ENCODE data around the gene UCKL1.

UCKL1 gene

DNA sequence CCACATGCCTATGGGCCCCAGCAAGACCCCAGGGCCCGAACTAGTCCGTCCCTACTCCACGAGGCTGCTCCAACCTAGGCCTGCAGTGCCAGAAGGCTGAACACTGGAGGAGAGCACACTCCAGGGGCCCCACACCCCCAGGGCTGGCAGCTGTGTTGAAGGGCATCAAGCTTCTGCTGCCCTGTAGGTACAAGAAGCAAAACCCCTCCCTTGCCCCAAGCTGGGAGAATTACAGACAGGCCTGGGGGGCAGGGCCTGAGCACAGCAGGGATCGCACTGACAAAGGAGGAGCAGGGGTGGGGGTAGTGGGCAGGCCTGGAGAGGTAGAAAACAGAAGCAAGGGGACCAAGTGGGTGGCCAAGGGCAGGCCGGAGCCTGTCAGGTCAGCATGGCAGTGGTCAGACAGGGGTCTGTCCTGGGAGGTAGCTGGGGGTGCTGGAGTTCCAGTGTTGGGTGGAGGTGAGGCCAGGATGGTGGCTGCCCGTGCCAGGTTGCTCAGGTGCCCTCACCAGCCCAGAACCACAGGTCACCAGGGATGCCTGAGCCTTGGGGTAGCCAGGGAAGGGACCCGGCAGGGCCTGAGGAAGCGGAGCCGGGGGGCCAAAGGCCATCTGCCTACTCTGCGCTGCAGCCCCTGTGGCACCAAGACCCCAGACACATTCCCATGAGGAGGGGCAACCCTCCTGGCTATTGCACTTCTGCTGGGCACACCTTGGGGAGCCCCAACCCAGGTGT, 2.9 kb upstream of the UCKL1 start:
- DNase-seq = no peak

DNA sequence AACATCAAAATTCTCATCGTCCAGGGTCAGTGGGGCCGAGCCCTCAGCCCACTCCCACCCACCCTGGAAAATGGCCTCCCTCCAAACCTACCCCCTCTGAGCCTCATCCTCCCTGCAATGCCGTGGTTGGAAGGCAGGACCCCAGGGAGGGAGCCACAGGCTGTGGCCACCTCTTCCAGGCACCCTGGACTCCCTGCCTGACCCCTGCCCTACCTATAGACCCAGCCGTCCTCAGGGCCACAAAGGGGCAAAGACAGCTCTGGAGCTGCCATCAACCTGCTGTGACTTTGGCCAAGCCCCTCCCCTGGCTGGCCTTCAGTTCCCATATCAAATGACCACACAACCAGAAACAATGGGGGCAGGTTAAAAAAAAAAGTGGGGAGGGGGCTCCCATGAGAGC, 2.3 kb upstream of the UCKL1 start:
- DNase-seq = no peak

DNA sequence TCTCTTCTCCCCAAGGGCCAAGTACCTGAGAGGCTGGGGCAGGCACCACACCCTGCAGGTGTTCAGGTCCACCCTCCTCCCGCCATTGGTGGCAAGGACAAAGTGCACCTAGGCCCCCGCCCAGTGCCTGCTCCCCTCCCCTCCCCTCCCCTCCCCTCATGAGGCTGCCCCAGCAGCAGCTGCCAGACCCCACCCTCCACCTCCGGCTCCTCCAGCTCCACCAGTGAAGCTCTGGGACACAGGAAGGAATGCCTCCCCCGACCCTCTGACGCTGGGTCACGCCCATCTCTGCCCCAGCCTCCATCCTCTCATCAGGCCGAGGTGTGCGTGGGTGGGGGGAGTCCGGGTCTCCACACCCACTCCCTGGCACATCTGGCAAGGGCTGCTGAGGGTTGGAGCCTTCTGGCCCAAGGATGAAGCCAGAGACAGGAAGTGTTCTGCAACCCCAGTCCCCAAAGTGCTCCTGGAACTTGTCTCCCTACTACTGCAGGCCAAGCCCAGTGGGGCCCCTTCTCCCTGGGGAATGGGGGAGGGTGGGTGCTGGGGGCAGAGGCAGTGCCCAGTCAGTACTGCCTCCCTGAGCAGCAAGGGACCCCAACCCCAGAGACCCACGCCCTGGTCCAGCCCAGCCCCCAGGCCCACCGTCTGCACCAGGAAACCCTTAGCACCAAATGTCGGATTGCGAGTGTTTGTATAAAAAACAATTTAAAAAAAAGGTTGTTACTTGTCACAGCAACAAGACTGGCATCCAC, 1.6 kb upstream of the UCKL1 start:
- DNase-seq = peak; percentile 59

DNA sequence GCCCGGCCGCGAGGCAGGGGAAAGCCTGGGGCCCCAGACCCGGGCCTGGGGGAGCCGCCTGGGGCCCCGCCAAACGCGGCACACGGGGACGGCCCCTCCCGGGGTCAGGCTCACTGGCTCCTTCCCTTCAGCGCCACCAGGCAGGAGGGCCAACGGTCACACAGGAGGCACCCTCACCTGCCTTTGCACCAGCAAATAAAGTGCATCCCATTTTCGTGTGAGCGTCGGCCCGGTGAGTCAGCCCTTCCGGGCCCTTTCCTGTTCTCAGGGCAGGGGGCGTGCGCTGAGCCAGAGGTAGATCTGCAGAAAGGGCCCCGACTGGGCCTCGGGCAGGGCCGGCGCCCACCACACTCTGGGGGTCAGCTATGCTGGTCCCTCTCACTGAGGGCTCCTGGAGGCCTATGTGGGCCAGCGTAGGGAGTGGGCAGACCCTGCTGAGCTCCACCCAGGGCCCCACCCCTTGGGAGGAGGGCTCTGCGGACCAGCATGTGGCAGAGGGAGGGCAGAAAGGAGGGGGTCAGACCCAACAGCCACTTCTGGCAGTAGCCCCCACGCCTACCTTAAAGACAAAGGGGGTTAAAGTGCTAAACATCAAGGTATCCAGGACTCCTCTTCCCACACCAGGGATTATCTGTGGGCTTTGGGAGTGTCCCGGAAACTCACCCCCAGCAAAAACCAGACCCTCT, 931 bp upstream of the UCKL1 start:
- DNase-seq = peak; percentile 65

DNA sequence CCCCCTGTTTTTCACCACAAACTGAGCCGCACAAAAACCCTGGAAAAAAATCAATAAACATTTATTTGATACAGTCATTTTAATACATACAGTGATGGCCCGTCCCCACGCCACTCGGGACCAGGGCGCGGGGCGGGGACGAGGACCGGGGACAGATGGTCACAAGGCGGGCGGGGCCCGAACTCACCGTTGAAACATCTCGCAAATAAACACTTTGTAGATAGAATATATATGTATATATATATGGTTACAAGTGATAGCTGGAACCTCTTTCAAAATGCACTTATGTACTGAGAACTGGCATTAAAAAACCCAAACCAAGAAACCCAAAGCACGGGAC, 418 bp upstream of the UCKL1 start:
- DNase-seq = no peak

DNA sequence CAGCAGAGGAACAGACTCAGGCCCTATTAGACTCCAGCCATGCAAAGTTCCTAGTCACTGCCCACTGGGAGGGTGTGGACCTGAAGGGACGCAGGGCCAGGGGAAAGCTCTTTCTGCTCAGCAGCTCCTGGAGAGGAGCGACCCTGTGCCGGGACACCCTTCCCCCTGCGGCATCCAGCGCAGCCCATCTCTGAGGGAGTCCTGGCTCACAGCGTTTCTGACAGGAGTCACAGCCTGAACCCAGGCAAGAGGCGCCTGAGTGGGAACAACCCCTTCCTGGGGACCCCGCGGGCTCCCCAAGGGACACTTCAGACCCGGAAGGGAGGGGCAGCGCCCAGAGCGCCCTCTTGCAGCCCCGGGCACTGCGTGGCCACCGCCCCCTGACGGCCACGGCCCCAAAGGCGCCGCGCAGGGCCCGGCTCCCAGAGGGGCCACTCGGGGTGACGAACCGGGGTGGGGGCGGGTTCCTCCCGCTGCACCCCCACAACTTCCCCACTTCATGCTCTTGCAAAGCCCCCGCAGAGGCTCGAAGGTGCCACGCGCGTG, 862 bp downstream of the UCKL1 start:
- peak; percentile 27 for DNase-seq

DNA sequence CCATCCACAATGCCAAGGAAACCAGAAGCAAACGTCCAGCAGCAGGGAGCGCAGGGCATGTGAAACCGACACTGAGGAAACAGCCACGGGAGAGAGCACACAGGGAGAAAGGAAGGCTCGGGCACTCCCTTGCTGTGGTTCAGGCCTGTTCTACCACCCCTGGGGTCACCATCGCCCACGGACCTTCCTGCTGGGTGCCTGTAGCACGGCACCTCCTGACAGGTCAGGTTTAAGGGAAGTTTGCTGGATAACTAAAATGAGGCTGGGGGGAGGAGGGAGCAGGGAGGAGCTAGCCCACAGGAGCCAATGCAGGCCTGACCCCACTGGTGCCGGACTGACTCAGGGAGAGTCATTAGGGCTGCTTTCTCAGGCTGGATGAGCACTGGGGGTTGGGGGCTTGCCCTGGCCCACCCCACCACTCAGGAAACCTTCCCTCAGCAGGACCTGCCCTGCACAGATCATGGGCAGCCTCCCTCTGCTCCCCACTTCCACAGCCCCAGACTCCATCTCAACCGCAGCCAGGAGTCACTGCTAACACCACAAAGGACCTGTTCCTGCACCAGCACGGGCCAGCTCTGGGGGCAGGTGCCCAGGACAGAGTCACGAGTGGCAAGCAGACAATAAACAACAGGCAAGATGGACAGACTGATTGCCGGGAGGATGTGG, 2.3 kb downstream of the UCKL1 start:
- DNase-seq = no peak

DNA sequence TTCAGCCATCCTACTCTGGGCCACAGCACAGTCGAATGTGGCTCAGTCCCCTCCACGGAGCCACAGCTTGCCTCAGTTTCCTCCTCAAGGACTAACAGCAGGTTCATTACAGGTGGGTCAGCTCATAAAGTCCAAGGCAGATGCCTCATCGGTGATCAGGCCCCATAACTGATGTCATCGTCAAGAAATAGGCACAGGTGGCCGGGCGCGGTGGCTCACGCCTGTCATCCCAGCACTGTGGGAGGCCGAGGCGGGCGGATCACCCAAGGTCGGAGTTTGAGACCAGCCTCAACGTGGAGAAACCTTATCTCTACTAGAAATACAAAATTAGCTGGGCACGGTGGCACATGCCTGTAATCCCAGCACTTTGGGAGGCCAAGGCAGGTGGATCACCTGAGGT, 3.4 kb downstream of the UCKL1 start:
- no peak for DNase-seq

DNA sequence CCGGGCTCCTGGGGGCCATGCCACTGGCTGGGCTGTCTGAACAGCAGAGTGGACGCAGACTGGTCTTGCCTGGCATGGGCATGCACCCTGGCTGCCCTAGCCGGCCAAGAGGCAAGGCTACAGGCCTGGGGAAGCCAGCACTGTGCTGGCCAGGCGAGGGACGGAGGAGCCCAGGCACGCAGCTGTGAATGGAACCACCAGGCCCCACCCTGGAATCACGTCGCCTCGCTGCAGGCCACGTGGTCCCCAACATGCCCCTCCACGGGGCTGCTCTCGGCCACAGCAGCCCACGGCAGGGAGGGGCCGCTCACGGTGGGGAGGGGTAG, 4.0 kb downstream of the UCKL1 start:
- DNase-seq = no peak

DNA sequence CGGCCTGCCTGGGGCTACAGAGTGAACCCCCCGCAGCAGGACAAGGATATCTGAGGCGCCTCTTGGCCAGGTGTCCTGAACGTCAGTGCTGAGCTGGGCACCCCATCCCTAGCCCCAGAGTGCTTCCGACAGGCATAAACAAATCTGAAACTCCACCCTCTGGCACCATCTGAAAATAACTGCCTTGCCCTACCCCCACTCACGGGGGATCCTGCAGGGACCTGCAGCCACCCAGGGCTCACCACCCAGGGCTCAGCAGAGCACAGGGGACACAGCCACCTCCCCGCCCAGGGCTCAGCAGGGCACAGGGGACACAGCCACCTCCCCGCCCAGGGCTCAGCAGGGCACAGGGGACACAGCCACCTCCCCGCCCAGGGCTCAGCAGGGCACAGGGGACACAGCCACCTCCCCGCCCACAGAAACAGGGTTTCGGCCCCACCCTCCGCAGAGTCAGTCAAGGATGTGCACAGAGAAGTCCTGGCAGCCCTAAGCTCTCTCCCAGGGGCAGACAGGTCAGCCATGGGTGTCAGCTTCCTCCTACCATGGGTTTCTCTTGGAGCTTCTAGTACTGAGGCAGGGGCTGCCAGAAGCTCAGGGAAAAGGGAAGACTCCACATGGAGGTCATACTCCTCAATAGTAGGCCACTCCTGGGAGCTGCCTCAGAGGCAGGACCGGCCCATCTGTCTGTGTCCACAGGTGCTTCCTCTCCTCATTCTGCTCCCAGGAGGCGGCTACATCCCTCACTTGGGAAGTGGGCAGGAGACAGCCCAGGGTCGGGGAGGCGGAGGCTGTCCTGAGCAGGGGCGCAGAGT, 4.6 kb downstream of the UCKL1 start:
- DNase-seq = no peak

DNA sequence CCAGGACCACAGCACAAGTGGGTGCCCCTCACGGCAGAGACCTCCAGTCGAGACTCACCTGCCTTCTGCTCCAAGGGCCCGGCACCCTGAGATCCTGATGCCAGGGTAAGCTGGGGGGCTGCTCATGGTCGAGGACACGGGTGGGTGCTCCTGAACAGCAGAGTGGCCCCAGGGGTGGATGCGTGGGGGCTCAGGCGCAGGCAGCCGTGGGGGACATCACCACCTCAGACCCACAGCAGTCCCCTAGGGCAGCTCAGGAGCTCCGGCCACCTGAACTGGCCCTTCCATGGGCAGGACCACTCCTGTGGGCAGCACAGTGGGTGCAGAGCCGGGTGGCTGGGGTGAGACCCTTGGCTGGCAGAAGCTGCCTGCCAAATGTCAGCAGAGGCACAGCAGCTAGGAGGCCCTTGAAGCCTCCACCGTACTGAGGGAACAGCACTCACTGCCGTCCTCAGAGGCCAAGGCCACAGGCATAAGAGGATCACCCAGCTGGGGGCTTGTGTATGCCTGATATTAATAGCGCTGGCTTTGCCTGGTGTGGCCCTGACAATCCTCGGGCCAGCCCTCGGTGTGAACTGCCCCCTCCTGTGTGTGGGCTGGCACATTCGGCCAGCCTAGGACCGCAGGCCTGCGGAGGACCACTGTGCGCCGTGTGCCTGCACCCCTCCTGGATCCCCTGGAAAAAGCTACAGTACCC, 5.4 kb downstream of the UCKL1 start:
- DNase-seq = no peak

DNA sequence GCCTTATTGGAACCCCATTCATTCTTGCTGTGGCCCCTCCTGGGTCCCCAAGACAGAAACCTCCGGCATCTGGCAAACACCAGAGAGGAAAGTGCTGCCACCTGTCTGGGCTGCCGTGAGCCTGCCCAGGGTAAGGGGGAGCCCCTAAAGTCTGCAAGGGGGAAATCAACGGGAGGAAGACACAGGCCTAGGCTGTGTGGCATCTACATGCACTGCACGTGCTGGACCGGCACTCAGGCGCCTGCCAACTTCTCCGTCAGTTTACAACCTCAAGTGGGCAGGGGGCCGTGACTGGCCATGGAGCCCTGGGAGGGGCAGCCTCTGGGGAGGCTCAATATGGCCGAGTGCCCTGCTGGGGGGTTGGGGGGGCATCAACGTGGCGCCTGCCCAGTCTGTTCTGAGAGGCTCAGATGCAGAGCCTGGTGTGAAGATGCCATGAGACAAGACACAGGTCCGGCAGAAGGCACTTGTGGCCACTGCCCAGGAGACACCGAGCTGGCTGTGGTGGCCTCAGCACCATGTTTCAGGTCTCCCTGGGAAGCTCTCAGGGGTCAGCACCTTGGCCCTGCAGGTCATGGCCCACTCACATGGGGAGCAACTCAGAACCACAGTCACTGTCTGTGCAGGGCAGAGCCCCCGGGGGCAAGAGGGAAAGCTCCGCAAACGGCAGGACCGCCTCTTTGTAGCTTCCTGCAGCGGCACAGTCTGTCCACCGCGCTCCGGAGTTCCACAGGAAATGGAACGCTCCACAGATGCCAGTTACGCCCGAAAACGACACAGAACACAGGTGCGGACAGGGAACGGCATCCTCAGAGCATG, 8.4 kb downstream of the UCKL1 start:
- DNase-seq = no peak

DNA sequence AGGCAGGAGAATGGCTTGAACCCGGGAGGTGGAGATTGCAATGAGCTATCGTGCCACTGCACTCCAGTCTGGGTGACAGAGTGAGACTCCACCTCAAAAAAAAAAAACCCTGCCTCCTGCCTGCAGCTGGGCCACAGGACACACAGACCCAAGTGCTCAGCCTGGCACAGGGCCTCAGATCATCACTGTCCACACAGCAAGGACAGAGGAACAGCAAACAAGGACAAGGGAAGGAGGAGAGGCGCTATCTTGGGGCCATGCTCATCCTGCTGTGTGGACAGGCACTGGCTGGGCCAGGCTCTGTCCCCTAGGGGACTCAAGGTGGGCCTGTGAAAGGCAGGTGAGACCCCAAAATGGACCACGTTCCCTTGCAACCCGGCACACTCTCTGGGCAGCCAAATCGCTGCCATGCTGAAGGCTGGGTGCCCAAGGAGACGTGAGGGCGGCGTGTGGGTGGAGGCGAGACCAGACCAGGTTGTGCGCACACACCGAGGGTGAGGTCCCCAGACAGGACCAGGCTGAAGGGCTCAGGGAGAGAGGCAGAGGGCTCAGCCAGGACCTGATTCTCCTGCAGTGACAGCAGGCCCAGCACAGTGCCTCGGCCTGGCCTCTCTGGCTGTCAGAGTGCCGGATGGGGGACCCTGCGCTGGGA, 9.1 kb downstream of the UCKL1 start:
- DNase-seq = no peak

DNA sequence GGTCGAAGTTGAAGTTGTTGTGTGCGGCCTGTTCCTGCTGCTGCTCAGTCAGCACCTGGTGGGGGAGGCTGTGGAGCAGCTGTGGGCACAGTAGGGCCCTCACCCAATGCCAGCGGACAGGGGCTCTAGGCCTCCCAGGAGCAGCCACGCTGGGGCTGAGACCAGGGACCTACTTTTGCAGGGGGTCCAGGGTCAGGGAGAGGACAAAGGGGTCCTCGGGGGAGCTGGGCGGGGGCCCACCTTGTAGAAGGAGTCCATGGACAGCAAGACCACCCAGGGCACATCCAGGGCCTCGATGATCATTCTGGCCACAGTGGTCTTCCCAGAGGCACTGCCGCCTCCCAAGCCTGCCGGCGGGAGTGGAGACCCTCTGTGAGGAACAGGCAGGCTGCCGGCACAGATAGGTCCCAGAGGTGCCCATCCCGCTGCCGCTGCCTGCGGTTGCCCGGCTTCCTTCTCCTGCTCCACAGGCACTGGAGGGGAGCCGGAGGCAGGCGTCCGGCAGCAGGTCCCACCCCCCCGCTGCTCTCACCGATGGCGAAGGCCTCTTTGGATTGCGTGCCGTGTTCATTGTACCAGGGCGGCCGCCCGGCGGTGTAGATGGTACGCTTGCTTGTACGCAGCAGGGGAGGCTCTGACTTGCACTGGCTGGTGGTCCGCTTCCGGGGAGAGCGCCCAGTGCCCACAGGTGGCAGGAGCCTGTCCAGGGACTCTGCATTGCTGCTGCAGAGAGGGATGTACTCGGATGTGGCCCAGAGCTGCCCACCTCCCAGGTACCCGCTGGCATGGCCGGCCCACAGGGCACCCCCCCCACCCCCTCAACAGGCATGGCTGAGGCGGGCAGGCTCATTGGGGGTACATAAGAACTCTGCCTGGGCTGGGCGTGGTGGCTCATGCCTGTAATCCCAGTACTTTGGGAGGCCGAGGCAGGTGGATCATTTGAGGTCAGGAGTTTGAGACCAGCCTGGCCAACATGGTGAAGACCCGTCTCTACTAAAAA, 10.0 kb downstream of the UCKL1 start:
- no peak for DNase-seq

DNA sequence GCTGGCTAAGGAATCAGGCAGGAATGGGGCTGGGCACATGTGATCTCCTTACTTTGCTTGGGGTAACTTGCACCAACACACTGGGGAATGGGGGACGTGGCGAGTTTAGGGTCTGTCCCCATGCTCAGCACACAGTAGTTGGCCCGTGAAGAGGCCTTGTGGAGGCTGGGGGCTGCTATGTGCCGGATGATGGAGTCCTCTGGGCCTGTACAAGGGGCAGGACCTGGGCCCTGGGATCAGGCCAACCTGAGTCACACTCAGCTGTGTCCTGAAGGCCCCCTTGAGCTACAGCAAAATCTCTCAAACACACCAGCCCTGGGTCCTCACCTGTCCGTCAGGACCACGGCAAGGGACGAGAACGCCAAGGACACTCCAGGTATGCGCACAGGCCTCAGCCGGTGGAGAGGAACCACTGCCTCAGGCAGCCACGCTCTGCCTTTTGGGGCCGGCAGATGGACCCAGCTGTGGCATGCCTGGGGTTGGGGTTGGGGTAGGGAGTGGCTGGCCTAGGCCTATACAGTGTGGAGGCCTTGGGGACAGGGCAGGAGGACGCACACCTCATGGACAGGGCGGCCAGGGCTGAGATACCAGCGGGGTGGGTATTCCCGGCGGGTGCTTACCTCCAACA, 11.1 kb downstream of the UCKL1 start:
- DNase-seq = no peak

DNA sequence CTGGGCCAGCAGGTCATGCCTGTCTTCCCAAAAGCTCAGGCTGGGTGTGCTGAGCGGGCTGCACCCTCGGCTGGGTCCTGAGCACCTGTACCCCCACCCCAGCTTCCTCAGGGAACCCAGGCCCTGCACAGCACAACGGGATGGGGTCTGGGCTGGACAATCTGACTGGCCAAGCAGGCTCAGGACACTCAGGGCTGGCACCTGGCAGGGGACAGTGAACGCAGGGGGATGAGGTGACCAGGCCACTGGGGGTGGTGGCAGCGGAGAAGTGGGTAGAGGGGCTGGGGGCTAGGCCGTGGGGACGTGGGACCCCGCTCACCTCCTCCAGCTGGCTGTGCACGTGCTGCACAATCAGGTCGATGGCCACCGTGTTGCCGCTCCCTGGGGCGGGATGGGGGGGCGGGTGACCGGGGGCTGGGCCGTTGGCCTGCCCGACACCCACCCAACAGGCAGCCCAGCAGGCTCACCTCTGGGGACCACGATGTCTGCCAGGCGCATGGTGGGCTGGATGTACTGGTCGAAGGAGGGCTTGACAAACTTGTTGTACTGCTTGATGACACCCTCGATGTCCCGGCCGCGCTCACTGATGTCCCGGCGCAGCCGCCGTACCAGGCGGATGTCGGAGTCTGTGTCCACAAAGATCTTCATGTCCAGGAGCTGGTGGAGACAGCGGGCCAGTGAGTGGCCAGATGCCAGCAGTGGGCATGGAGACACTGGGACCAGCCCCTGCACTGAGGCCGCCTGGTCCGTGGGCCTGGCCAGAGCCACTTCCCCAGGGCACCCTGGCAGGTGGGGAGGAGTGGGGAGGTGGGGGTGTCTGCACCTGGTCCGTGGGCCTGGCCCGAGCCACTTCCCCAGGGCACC, 11.9 kb downstream of the UCKL1 start:
- DNase-seq = no peak

DNA sequence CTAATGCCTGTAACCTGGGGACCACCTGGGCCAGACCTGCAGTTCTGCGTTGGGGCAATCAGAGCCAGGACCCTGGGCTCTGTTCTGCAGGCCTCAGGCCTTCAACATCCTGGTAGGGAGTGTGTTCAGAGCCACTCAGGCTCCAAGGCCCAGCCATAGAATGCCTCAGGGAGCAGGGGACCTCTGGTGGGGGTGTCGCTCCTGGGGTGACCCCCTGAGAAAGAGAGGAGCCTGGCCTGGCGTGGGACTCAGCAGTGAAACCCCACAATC, 12.5 kb downstream of the UCKL1 start:
- no peak for DNase-seq
